Measurements from ENCODE around the gene ZRANB2.

GRCh38 chr1:71104417-71104816, 23.6 kb upstream of the ZRANB2 start:
- TF ChIP-seq POLR2A (IDR thresholded peaks at IDR 0.05) (no peak), CTCF (IDR thresholded peaks at IDR 0.05) (no peak)
